ENCODE results near the gene SIX4.

Gene SIX4

DNA sequence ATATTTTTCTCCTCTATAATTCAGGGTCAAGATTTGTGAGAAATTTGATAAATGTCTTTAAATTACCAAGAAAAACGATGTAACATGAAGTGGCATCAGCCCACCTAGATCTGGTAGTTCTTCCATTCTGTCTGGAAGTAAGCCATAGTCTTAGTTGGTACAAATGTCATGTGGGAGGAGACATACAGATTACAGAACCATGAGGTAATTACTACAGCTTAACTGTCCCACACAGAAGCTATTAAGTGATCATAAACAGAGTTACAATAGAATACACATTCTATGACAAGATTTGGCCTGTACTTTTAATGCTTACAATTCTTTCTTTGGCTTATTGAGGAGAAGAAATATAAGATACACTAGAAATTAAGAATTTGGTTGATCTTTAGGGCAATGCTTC is 61.2 kb downstream of the SIX4 start:
- no peak for DNase-seq (ENCODE audit: low read depth in 2 of 2, low spot score in 1 of 2)

DNA sequence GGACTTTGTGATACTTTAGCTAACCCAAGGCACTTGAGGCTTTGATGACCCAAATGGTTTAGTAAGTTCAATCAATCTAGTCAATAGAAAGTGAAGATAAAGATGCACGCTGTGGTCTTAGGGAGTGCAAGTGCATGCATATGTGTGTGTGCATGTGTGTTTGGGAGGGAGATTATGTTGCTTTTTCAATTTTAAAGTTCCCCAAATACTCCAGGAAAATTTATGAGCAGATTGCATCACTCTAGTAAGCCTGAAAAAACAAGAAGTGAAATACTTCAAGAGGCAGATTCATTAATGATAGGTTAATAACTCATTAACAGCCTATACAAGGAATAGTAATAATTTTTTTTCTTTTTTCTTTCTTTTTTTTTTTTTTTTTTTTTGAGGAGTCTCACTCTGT is 62.4 kb downstream of the SIX4 start:
- DNase-seq (ENCODE audit: low read depth in 2 of 2, low spot score in 1 of 2), result no peak

Data from stimulated activated CD8-positive, alpha-beta memory T cell treated with anti-CD3 and anti-CD28 coated beads, Interleukin-4, amount 100 ng/mL, for 4 hours (primary cell).